OCI-LY1 (cell line): ENCODE measurements around the gene COP1.

Experiments
- H2AFZ ChIP-seq: fragments of 200-600 bp; sonication (generic), shearing (Covaris generic); 2 replicates; pipeline ENCODE4 v1.6.0; 2014; ENCODE audit warnings: antibody characterized with exemption, mild to moderate bottlenecking, low read length
- H3F3A ChIP-seq: fragments of 200-600 bp; sonication (generic), shearing (Covaris generic); 2 replicates; pipeline ENCODE4 v1.6.0; 2014; ENCODE audit warnings: mild to moderate bottlenecking, antibody characterized with exemption, low read length, moderate library complexity; ENCODE audit not compliant: insufficient read depth
- H3K27ac ChIP-seq: fragments of 200-600 bp; sonication (generic); 2 replicates; pipeline ENCODE4 v1.5.1; 2014; ENCODE audit warnings: low read length, mixed run types, mild to moderate bottlenecking, low read depth; ENCODE audit not compliant: poor library complexity, severe bottlenecking
- H3K27me3 ChIP-seq: fragments of 200-600 bp; sonication (generic); 2 replicates; pipeline ENCODE4 v1.6.0; 2014; ENCODE audit warnings: antibody characterized with exemption, mild to moderate bottlenecking, low read length, moderate library complexity; ENCODE audit not compliant: insufficient read depth
- H3K36me3 ChIP-seq: fragments of 200-600 bp; sonication (generic); 2 replicates; pipeline ENCODE4 v1.6.1; 2014; ENCODE audit warnings: mild to moderate bottlenecking, antibody characterized with exemption, low read length, moderate library complexity, mixed read lengths; ENCODE audit not compliant: insufficient read depth
- H3K4me1 ChIP-seq: fragments of 200-600 bp; sonication (generic); 2 replicates; pipeline ENCODE4 v1.5.1; 2014; ENCODE audit warnings: mild to moderate bottlenecking, low read length, moderate library complexity; ENCODE audit not compliant: insufficient read depth, severe bottlenecking
- H3K4me2 ChIP-seq: fragments of 200-600 bp; sonication (generic), shearing (Covaris generic); 2 replicates; pipeline ENCODE4 v1.6.1; 2014; ENCODE audit warnings: low read length
- H3K4me3 ChIP-seq: fragments of 200-600 bp; sonication (generic); 2 replicates; pipeline ENCODE4 v1.5.1; 2014; ENCODE audit warnings: low read length, low read depth, mild to moderate bottlenecking, mixed read lengths; ENCODE audit not compliant: poor library complexity, severe bottlenecking
- H3K79me2 ChIP-seq: fragments of 200-600 bp; shearing (Covaris generic); 2 replicates; pipeline ENCODE4 v1.6.1; 2016; ENCODE audit warnings: mixed run types, low read length, mixed read lengths; ENCODE audit not compliant: insufficient read depth
- H3K9ac ChIP-seq: fragments of 200-600 bp; sonication (generic), shearing (Covaris generic); 2 replicates; pipeline ENCODE4 v1.6.1; 2014; ENCODE audit warnings: mild to moderate bottlenecking, low read length, mixed read lengths
- H3K9me2 ChIP-seq: fragments of 200-600 bp; sonication (generic), shearing (Covaris generic); 2 replicates; pipeline ENCODE4 v1.6.1; 2014; ENCODE audit warnings: low read depth, mild to moderate bottlenecking, low read length, mixed read lengths
- H3K9me3 ChIP-seq: fragments of 200-600 bp; shearing (Covaris generic); 2 replicates; pipeline ENCODE4 v1.6.1; 2014; ENCODE audit warnings: low read length, mixed read lengths
- H4K20me1 ChIP-seq: fragments of 200-600 bp; sonication (generic), shearing (Covaris generic); 2 replicates; pipeline ENCODE4 v1.6.0; 2016; ENCODE audit warnings: mild to moderate bottlenecking, low read length; ENCODE audit not compliant: insufficient read depth
- CTCF ChIP-seq: fragments of 200-600 bp; sonication (generic), shearing (Covaris generic); IDR thresholded peaks from 2 replicates; pipeline ENCODE4 v1.5.1; 2017; ENCODE audit warnings: mild to moderate bottlenecking, antibody characterized with exemption, low read length, moderate library complexity, mixed read lengths
- EZH2 ChIP-seq: fragments of 200-600 bp; sonication (generic), shearing (Covaris generic); IDR thresholded peaks from 2 replicates; pipeline ENCODE4 v1.8.0; 2017; ENCODE audit warnings: borderline replicate concordance, mixed run types, mild to moderate bottlenecking, antibody characterized with exemption, low read length, moderate library complexity, mixed read lengths

Gene COP1

DNA sequence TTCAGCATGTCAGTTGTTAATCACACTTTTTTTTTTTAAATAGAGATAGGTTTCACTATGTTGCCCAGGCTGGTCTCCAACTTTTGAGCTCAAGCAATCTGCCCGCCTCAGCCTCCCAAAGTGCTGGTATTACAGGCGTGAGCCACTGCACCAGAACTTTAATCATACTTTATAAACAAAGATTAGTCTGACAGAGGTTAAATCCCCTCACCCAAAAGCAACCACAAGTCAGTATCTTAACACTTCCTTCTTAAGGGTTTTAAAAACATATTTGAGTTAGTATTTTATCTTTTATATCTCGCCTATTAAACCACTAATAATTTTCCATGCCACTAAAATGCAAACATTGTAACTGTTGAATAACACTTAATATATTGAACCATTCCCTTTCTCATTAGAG lies 70.2 kb downstream of the COP1 start:
- TF ChIP-seq EZH2: no peak
- TF ChIP-seq CTCF: no peak
- H3K36me3 ChIP-seq: peaks cover 25% of the 10 kb centered on the region

DNA sequence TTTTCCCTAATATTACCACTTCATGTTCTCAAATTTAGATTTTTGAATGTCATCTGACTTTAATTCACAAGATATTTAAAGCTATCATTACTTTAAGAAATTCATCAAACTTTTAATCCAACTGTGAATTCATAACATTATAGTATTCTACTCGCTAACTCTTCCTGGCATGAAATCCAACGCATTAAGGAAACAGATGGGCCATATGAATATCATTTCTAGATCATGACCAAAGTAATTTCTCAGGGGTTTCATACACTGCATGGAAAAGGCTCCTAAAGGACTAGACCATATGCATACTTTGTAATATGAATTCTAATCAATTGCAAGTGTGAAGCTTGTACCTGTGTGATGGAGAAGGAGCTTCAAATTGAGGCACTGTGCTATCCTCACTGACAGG lies 72.4 kb downstream of the COP1 start:
- Histone ChIP-seq H3K4me1 (no peaks in the 10 kb centered on the region), H3K4me3 (no peak overlapping the region), H3K27me3 (no peaks in the 10 kb centered on the region), H3K9me2 (no peaks in the 10 kb centered on the region), H3K79me2 (peaks cover 6% of the 10 kb centered on the region), H3K9me3 (no peaks in the 10 kb centered on the region), H2AFZ (no peak overlapping the region), H3F3A (no peaks in the 10 kb centered on the region), H3K36me3 (peaks cover 26% of the 10 kb centered on the region), H3K4me2 (no peak overlapping the region), H3K27ac (no peak overlapping the region), H4K20me1 (no peaks in the 10 kb centered on the region), H3K9ac (no peak overlapping the region)
- TF ChIP-seq CTCF (no peak), EZH2 (no peak)

More for the DNA sequence above, 70.2 kb downstream of the COP1 start:
- H3F3A ChIP-seq: no peaks in the 10 kb centered on the region
- no peak overlapping the region for H3K27ac ChIP-seq
- peaks cover 12% of the 10 kb centered on the region; the same call in 1 of the 2 replicates for H3K79me2 ChIP-seq
- no peaks in the 10 kb centered on the region for H3K27me3 ChIP-seq
- no peak overlapping the region for H3K4me2 ChIP-seq
- no peaks in the 10 kb centered on the region for H3K9me2 ChIP-seq
- no peaks in the 10 kb centered on the region for H3K9me3 ChIP-seq
- H3K9ac ChIP-seq: no peak overlapping the region
- H2AFZ ChIP-seq: no peak overlapping the region
- no peaks in the 10 kb centered on the region for H3K4me1 ChIP-seq
- H3K4me3 ChIP-seq: no peak overlapping the region
- no peaks in the 10 kb centered on the region for H4K20me1 ChIP-seq

GRCh38 chr1:176122282-176122681 lies 84.8 kb downstream of the COP1 start:
- H3K4me2 ChIP-seq: no peak overlapping the region

More at GRCh38 chr1:176122282-176122681, 84.8 kb downstream of the COP1 start:
- no peaks in the 10 kb centered on the region for H3K9me2 ChIP-seq
- no peak for TF ChIP-seq CTCF
- no peak for TF ChIP-seq EZH2
- no peaks in the 10 kb centered on the region for H4K20me1 ChIP-seq
- no peak overlapping the region for H3K27ac ChIP-seq
- no peak overlapping the region for H2AFZ ChIP-seq
- peaks cover 19% of the 10 kb centered on the region; the same call in 1 of the 2 replicates for H3K36me3 ChIP-seq
- no peak overlapping the region for H3K9ac ChIP-seq
- no peaks in the 10 kb centered on the region for H3F3A ChIP-seq
- peaks cover 7% of the 10 kb centered on the region; the same call in 1 of the 2 replicates for H3K9me3 ChIP-seq
- no peaks in the 10 kb centered on the region for H3K79me2 ChIP-seq
- H3K4me1 ChIP-seq: no peaks in the 10 kb centered on the region
- H3K4me3 ChIP-seq: no peak overlapping the region
- H3K27me3 ChIP-seq: no peaks in the 10 kb centered on the region
